Mesendoderm (in vitro differentiated cells): Measurements from ENCODE around the gene RREB1.

ENCODE experiments used
- DNase-seq: peaks from one replicate; pipeline ENCODE4 v3.0.0; 2013
- H2AK5ac ChIP-seq: 2 replicates; pipeline ENCODE4 v1.6.1; 2013; ENCODE audit warnings: low read length, inconsistent platforms
- H2BK120ac ChIP-seq: 2 replicates; pipeline ENCODE4 v1.6.1; 2013; ENCODE audit warnings: low read depth, mild to moderate bottlenecking, low read length, moderate library complexity, mixed read lengths
- H2BK15ac ChIP-seq: replicated peaks from 2 replicates; pipeline ENCODE4 v1.6.1; 2013; ENCODE audit warnings: low read depth, mild to moderate bottlenecking, moderate library complexity
- H2BK5ac ChIP-seq: 2 replicates; pipeline ENCODE4 v1.6.1; 2013; ENCODE audit warnings: low read length, inconsistent platforms
- H3K18ac ChIP-seq: 2 replicates; pipeline ENCODE4 v1.6.1; 2013; ENCODE audit warnings: mild to moderate bottlenecking, low read length, mixed read lengths
- H3K23ac ChIP-seq: one replicate; pipeline ENCODE4 v1.6.1; 2013; ENCODE audit warnings: low read length
- H3K27ac ChIP-seq: 2 replicates; pipeline ENCODE4 v1.5.1; 2013; ENCODE audit warnings: low read depth, mild to moderate bottlenecking, inconsistent platforms, low read length, moderate library complexity
- H3K27me3 ChIP-seq: 2 replicates; pipeline ENCODE4 v1.6.1; 2013; ENCODE audit warnings: low read length, control low read depth, mild to moderate bottlenecking, inconsistent platforms; ENCODE audit not compliant: insufficient read depth, poor library complexity
- H3K36me3 ChIP-seq: 2 replicates; pipeline ENCODE4 v1.6.1; 2013; ENCODE audit warnings: low read length, inconsistent platforms; ENCODE audit not compliant: control insufficient read depth, insufficient read depth
- H3K4ac ChIP-seq: one replicate; pipeline ENCODE4 v1.6.1; 2013; ENCODE audit warnings: low read depth, mild to moderate bottlenecking, low read length, moderate library complexity
- H3K4me1 ChIP-seq: 2 replicates; pipeline ENCODE4 v1.6.1; 2013; ENCODE audit warnings: low read depth, low read length, inconsistent platforms; ENCODE audit not compliant: control insufficient read depth
- H3K4me2 ChIP-seq: 2 replicates; pipeline ENCODE4 v1.6.1; 2013; ENCODE audit warnings: low read length
- H3K4me3 ChIP-seq: 2 replicates; pipeline ENCODE4 v1.5.1; 2013; ENCODE audit warnings: mild to moderate bottlenecking, low read length
- H3K56ac ChIP-seq: one replicate; pipeline ENCODE4 v1.6.1; 2013; ENCODE audit warnings: low read length
- H3K79me1 ChIP-seq: 2 replicates; pipeline ENCODE4 v1.6.1; 2013; ENCODE audit warnings: low read length, inconsistent platforms
- H3K79me2 ChIP-seq: 2 replicates; pipeline ENCODE4 v1.6.1; 2013; ENCODE audit warnings: mild to moderate bottlenecking, low read length; ENCODE audit not compliant: control insufficient read depth, insufficient read depth
- H3K9ac ChIP-seq: 2 replicates; pipeline ENCODE4 v1.6.1; 2013; ENCODE audit warnings: low read length, inconsistent platforms
- H4K5ac ChIP-seq: one replicate; pipeline ENCODE4 v1.6.1; 2013; ENCODE audit warnings: low read length
- H4K8ac ChIP-seq: one replicate; pipeline ENCODE4 v1.6.1; 2013; ENCODE audit warnings: low read depth, mild to moderate bottlenecking, control low read depth, low read length, moderate library complexity
- WGBS: extraction: QIAGEN DNeasy Blood & Tissue Kit; methylation state at CpG from one replicate; pipeline ENCODE4 v1.1.7; 2013; ENCODE audit warnings: low lambda C conversion rate, missing lambda C conversion rate; ENCODE audit not compliant: insufficient coverage; ENCODE audit errors: extremely low coverage; 5-methylcytosine and 5-hydroxymethylcytosine counted together

RREB1 gene

DNA sequence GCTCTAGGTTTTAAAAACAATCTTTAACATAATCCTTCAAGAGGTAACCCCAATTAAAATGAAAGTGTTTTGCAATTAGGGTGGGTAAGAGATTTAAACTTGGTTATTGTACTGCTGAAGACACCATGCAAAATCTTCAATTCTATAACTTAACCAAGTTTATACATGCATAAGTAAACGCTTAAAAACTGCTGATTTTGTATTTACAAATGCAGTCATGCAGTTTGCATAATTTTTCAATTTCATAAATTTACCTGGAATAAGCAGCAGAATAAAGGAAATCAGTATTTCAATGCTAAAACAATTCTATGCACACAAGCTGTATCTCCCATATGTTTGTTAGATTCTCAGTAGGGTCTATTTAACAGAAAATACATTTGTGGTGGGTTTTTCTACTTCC is 182.3 kb downstream of the RREB1 start:
- no peaks in the 10 kb centered on the region for H3K4me1 ChIP-seq
- H4K5ac ChIP-seq = no peak overlapping the region
- H3K27me3 ChIP-seq = no peaks in the 10 kb centered on the region
- H2BK120ac ChIP-seq = no peak overlapping the region
- no peak overlapping the region for H3K18ac ChIP-seq
- no peak overlapping the region for H4K8ac ChIP-seq
- H3K27ac ChIP-seq = no peak overlapping the region
- H3K36me3 ChIP-seq = peaks cover 5% of the 10 kb centered on the region
- H2BK5ac ChIP-seq = no peak overlapping the region
- H3K4me2 ChIP-seq = no peak overlapping the region
- H2AK5ac ChIP-seq = no peak overlapping the region
- no peaks in the 10 kb centered on the region for H3K79me2 ChIP-seq
- H3K79me1 ChIP-seq = no peaks in the 10 kb centered on the region
- H3K56ac ChIP-seq = no peak overlapping the region
- no peak for DNase-seq
- H3K4ac ChIP-seq = no peak overlapping the region
- H2BK15ac ChIP-seq = no peak overlapping the region
- no peak overlapping the region for H3K4me3 ChIP-seq
- H3K23ac ChIP-seq = no peak overlapping the region
- H3K9ac ChIP-seq = no peak overlapping the region
- WGBS = no CpG with 5 or more reads among the region's 1 CpG

DNA sequence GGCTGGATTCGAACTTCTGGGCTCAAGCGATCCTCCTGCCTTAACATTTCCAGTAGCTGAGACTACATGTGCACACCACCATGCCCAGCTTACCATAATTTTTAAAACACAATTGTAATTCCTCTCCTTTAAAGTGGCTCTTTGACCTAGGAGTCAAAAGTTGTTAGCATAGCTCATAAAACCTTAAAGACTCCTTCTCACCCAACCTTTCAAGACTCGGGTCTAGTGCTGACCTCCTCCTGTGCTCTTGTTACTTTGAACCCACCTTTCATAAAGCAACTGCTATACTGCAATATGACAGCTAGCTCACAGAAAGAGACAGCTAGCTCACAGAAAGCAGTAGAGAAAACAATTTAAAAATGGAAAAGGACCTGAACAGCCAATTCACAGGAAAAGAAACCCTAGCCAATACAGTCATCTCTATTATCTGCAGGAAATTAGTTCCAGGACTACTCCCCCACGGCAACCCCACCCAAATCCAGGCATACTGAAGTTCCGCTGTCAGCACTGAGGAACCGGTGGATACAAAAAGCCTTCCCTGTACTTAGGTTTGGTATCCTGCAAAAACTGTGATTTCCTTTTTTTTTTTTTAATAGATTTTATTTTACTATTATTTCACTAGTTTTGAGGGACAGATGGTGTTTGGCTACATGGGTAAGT is 185.0 kb downstream of the RREB1 start:
- Histone ChIP-seq H3K4me1 (no peaks in the 10 kb centered on the region), H2AK5ac (no peak overlapping the region), H3K18ac (no peak overlapping the region), H3K23ac (no peak overlapping the region), H2BK120ac (no peak overlapping the region), H3K4ac (no peak overlapping the region), H3K27me3 (no peaks in the 10 kb centered on the region), H4K5ac (no peak overlapping the region), H3K9ac (no peak overlapping the region), H3K4me3 (no peak overlapping the region), H3K27ac (no peak overlapping the region), H3K79me1 (peaks cover 1% of the 10 kb centered on the region), H3K79me2 (no peaks in the 10 kb centered on the region), H4K8ac (no peak overlapping the region), H3K36me3 (peaks cover 3% of the 10 kb centered on the region), H3K56ac (no peak overlapping the region), H2BK15ac (no peak overlapping the region), H2BK5ac (no peak overlapping the region), H3K4me2 (no peak overlapping the region)
- no CpG with 5 or more reads among the region's 6 CpGs for WGBS
- DNase-seq = no peak

- no peak overlapping the region for H3K4me3 ChIP-seq
- peaks cover 3% of the 10 kb centered on the region for H3K36me3 ChIP-seq
- H3K18ac ChIP-seq = no peak overlapping the region
- H2BK5ac ChIP-seq = no peak overlapping the region
- H2BK15ac ChIP-seq = no peak overlapping the region
- H3K79me1 ChIP-seq = peaks cover 1% of the 10 kb centered on the region
- H3K23ac ChIP-seq = no peak overlapping the region
- no peak overlapping the region for H3K4me2 ChIP-seq
- H3K9ac ChIP-seq = no peak overlapping the region
- H3K27me3 ChIP-seq = no peaks in the 10 kb centered on the region
- no CpG with 5 or more reads among the region's 3 CpGs for WGBS
- no peak overlapping the region for H4K8ac ChIP-seq
- no peaks in the 10 kb centered on the region for H3K79me2 ChIP-seq
- no peak overlapping the region for H2BK120ac ChIP-seq
- no peak overlapping the region for H3K56ac ChIP-seq
- H3K4me1 ChIP-seq = no peaks in the 10 kb centered on the region
- H2AK5ac ChIP-seq = no peak overlapping the region
- H3K27ac ChIP-seq = no peak overlapping the region
- H4K5ac ChIP-seq = no peak overlapping the region
- no peak overlapping the region for H3K4ac ChIP-seq
- no peak for DNase-seq
Observed at GRCh38 chr6:7295916-7296315, 188.2 kb downstream of the RREB1 start.

DNA sequence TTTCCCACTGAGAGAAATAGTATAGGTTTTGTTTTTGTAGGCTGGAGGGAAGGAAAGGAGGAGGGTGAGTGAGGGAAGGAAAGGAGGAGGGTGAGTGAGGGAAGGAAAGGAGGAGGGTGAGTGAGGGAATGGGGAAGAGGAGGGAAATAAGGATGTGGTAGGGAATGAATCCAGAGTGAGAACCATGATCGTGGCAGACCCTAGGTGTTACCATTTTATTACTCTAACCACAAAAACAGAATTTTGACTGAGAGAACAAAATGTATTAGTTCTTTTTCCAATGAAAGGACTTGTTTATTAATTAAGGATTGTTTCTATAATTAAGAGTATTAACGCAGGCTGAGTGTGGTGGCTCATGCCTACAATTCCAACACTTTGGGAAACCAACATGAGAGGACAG is 188.8 kb downstream of the RREB1 start:
- Histone ChIP-seq H3K4me2 (no peak overlapping the region), H3K36me3 (peaks cover 5% of the 10 kb centered on the region), H3K9ac (no peak overlapping the region), H3K4me3 (no peak overlapping the region), H4K5ac (no peak overlapping the region), H3K4ac (no peak overlapping the region), H3K27me3 (no peaks in the 10 kb centered on the region), H3K18ac (no peak overlapping the region), H2BK5ac (no peak overlapping the region), H3K23ac (no peak overlapping the region), H3K56ac (no peak overlapping the region), H3K79me1 (peaks cover 1% of the 10 kb centered on the region), H3K27ac (no peak overlapping the region), H2AK5ac (no peak overlapping the region), H3K4me1 (peaks cover under 1% of the 10 kb centered on the region), H3K79me2 (no peaks in the 10 kb centered on the region), H4K8ac (no peak overlapping the region), H2BK120ac (no peak overlapping the region), H2BK15ac (no peak overlapping the region)
- WGBS = no CpG with 5 or more reads among the region's 2 CpGs
- DNase-seq = no peak

DNA sequence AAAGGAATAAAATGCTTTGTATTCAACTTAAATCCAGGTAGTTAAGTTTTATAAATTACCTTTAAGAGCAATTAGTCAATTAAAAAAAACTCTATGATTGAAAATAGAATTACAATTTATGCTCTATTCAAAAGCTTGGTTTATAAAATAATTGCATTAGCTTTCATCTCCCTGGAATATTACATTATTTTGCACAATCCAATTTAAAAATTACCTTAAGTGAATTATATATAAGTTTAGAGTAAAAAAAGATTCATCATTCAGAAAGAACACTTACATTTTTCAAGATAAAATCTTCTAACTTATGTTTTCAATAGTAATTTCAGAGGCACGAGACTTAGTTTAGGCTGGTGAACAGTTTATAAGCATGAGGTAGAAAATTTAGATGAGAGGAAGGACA is 190.4 kb downstream of the RREB1 start:
- Histone ChIP-seq H2AK5ac (no peak overlapping the region), H3K9ac (no peak overlapping the region), H2BK120ac (no peak overlapping the region), H3K18ac (no peak overlapping the region), H3K27me3 (no peaks in the 10 kb centered on the region), H3K4me2 (no peak overlapping the region), H3K36me3 (peaks cover 10% of the 10 kb centered on the region), H3K4me1 (peaks cover 2% of the 10 kb centered on the region), H2BK5ac (no peak overlapping the region), H3K23ac (no peak overlapping the region), H3K56ac (no peak overlapping the region), H4K5ac (no peak overlapping the region), H2BK15ac (no peak overlapping the region), H3K79me1 (peaks cover 1% of the 10 kb centered on the region), H3K79me2 (no peaks in the 10 kb centered on the region), H3K27ac (no peak overlapping the region), H3K4me3 (no peak overlapping the region), H4K8ac (no peak overlapping the region), H3K4ac (no peak overlapping the region)
- DNase-seq = no peak
- no CpG with 5 or more reads among the region's 1 CpG for WGBS

DNA sequence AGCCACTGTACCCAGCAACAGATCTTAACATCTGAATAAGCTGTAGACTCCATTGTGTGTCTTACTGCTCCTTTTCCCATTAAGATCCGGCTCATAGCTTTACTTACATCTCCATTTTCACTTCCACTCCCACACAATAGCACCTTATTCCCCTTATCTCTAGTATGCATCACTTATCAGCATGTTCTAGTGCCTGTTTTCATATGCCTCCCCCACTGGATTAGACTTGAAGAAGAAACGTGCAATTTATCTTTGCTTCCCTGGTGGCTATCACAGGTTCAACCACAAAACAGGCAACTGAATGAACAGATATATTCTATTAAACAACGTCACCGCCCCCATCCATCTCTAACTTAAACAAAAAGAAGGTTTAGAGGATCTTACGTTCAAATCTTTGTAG is 193.2 kb downstream of the RREB1 start:
- no peak overlapping the region for H3K4ac ChIP-seq
- no peak overlapping the region for H4K5ac ChIP-seq
- no peak overlapping the region for H3K56ac ChIP-seq
- H2BK15ac ChIP-seq = no peak overlapping the region
- no peaks in the 10 kb centered on the region for H3K27me3 ChIP-seq
- H2BK120ac ChIP-seq = no peak overlapping the region
- no peak overlapping the region for H3K4me2 ChIP-seq
- peaks cover 13% of the 10 kb centered on the region for H3K36me3 ChIP-seq
- peaks cover 3% of the 10 kb centered on the region for H3K79me2 ChIP-seq
- no peak overlapping the region for H2BK5ac ChIP-seq
- H3K23ac ChIP-seq = no peak overlapping the region
- peaks cover 2% of the 10 kb centered on the region for H3K4me1 ChIP-seq
- no peak overlapping the region for H3K4me3 ChIP-seq
- H3K79me1 ChIP-seq = peaks cover 5% of the 10 kb centered on the region
- peak overlapping the region; percentile 38 for H3K27ac ChIP-seq
- H2AK5ac ChIP-seq = no peak overlapping the region
- peak; percentile 70 for DNase-seq
- no peak overlapping the region for H4K8ac ChIP-seq
- H3K18ac ChIP-seq = no peak overlapping the region
- H3K9ac ChIP-seq = no peak overlapping the region
- no CpG with 5 or more reads among the region's 5 CpGs for WGBS
